Umbilical cord (tissue), 2 donors: ENCODE data around the gene RPA1. TPM values are rescaled to one million over a fixed set of nuclear protein-coding genes. Genes with fewer than 3 reads are reported as not detected.

Source experiments
- DNase-seq: peaks from one replicate; pipeline ENCODE4 v3.0.0-alpha.2; 2015; ENCODE audit warnings: low spot score
- total RNA-seq: library from RNA; depleted of rRNA; stranded (reverse); fragments of >200 nt; gene quantifications from one replicate; pipeline ENCODE4 v1.2.3, GENCODE V29; 2014; ENCODE audit warnings: low replicate concordance; ENCODE audit not compliant: insufficient read depth

Gene RPA1
- total RNA-seq, 1 donor from 2014 or later: 22.4 TPM

DNA sequence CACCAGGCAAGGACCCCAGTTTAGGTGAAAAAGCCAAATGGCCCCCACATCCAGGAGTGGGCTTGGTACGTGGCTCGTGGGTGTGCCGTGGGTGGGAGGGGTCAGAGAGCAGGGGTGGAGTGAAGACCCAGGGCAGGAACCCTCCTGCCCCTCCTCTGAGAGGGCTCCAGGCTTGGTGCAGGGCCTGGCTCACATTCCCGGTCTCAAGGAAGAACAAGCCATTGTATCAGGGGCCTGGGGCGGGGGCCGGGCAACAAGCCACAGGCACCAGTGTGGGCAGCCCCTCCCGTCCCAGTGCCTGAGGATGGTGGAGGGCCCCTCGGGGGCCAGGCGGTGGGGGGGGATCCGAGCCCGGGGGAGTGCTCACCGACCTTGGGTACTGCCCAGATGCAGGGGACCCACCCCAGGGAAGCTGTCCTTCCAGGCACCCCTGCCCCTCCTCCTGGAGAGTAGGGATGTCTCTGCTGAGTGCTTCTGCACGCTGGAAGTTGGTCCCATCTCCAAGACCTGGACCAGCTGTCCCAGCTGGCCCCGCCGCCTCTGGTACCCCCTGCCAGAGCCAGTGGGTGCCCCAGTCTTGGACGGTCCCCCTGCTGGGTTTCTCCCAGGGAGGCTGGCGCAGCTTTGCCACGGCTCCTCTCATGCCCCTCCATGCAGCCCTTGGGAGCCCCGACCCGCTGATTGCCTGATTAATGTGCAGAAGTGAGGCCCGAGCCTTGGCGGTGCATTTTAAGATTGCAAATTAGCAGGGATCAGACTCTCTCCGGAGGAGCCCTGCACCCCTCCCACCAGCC is 111.7 kb downstream of the RPA1 start:
- DNase-seq: no peak

DNA sequence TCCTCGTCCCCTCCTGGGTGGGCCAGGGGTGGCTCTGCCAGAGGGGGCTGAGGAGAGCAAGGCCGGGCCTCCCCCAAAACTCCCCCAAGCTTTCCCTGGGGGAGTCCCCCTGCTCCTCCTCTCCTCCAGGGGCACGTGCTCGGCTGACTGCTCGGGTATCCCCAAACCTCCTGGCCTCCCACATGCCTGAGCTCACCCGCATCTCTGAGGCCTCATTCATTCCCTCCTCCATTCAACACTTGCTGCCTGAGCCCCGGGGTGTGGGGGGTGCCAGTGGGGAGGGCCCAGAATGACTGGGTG is 112.2 kb downstream of the RPA1 start:
- DNase-seq: no peak

GRCh38 chr17:1942666-1943435 is 113.0 kb downstream of the RPA1 start:
- DNase-seq: no peak

GRCh38 chr17:1943436-1943831 is 113.6 kb downstream of the RPA1 start:
- no peak for DNase-seq

- DNase-seq: no peak
Measured at GRCh38 chr17:1945621-1946020, 115.8 kb downstream of the RPA1 start.

DNA sequence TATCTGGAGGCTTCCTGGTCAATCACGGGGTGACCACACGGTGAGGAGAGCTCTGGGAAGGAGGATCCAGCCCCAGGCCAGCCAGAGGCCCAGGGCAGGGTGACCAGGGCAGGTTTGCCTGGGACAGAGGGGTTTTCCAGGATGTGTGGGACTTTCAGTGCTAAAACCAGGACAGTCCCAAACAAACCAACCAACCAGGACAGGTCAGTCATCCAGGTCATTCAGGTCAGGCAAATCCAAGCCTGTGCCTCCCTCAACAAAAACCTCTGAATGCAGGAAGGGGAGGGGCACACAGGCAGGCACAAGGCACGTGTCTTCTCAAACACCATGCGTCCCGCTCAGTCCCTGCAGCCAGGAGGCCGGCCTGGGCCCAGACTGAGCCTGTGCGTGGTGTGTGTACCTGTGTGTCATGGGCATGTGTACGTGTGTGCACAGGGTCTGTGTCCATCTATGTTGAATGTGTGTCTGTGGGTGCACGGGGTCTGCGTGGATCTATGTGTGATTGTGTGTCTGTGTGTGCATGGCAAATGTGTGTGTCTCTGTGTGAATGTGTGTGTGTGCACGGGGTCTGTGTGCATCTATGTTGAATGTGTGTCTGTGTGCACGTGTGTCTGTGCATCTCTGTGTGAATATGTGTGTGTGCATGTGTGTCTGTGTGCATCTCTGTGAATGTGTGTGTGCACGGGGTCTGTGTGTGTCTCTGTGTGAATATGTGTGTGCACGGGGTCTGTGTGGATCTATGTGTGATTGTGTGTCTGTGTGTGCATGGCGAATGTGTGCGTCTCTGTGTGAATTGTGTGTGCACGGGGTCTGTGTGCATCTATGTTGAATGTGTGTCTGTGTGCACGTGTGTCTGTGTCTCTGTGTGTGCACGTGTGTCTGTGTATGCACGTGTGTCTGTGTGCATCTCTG is 116.5 kb downstream of the RPA1 start:
- DNase-seq: no peak

GRCh38 chr17:1947229-1947742 is 117.5 kb downstream of the RPA1 start:
- peak; percentile 80 for DNase-seq

GRCh38 chr17:1947743-1948516 is 118.1 kb downstream of the RPA1 start:
- DNase-seq: no peak

DNA sequence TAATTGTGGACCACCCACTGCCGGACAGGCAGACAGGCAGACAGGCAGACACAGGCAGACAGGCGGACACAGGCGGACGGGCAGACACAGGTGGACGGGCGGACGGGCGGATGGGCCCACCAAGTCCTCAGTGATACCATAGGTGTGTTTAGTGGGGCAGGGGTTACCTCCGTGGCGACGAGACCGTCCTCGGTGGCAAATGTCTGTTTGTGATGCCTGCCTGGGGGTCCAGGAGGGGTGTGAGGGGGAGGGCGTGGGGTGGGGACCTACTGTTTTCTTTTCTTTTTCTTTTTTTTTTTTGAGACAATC is 118.7 kb downstream of the RPA1 start:
- no peak for DNase-seq

Other genes starting within 250 kb of the RPA1 start
- 11.6 TPM for gene SLC43A2, start 201.2 kb upstream of the RPA1 start, total RNA-seq
- gene SCARF1, start 184.3 kb upstream of the RPA1 start, total RNA-seq: 8.4 TPM
- gene RILP, start 180.1 kb upstream of the RPA1 start, total RNA-seq: 3.4 TPM
- 87.6 TPM for gene PRPF8, start 145.1 kb upstream of the RPA1 start, total RNA-seq
- 5.8 TPM for gene TLCD2, start 119.6 kb upstream of the RPA1 start, total RNA-seq
- 12.0 TPM for gene WDR81, start 105.3 kb upstream of the RPA1 start, total RNA-seq
- 0.72 TPM for gene SERPINF2, start 87.1 kb upstream of the RPA1 start, total RNA-seq
- 191 TPM for gene SERPINF1, start 67.9 kb upstream of the RPA1 start, total RNA-seq
- 42.9 TPM for gene SMYD4, start 103 bp upstream of the RPA1 start, total RNA-seq
- gene RTN4RL1, start 195.3 kb downstream of the RPA1 start, total RNA-seq: not detected
- gene DPH1, start 200.1 kb downstream of the RPA1 start, total RNA-seq: 13.0 TPM
- 22.6 TPM for gene OVCA2, start 212.0 kb downstream of the RPA1 start, total RNA-seq
- gene HIC1, start 225.1 kb downstream of the RPA1 start, total RNA-seq: 19.0 TPM